WTC11 (cell line): ENCODE measurements around the gene VPS35L. TPM values are rescaled to one million over a fixed set of nuclear protein-coding genes. Genes with fewer than 3 reads are reported as not detected.
A peak's percentile ranks its signal among the peaks of the same experiment; 100 is the strongest.

ENCODE experiments used
- ELF4 ChIP-seq: sonication (generic); formaldehyde crosslinking; IDR thresholded peaks from 2 replicates; pipeline ENCODE4 v1.8.1; 2022; ENCODE audit warnings: low read depth, mild to moderate bottlenecking, moderate library complexity, missing genetic modification reagents
- FOXK1 ChIP-seq: sonication (generic); formaldehyde crosslinking; IDR thresholded peaks from 2 replicates; pipeline ENCODE4 v1.8.0; 2022; ENCODE audit warnings: mild to moderate bottlenecking, moderate library complexity, missing genetic modification reagents
- FOXP1 ChIP-seq: sonication (generic); formaldehyde crosslinking; IDR thresholded peaks from 2 replicates; pipeline ENCODE4 v1.8.0; 2022; ENCODE audit warnings: missing genetic modification reagents, mild to moderate bottlenecking, moderate library complexity, borderline replicate concordance
- IRF2 ChIP-seq: sonication (generic); formaldehyde crosslinking; IDR thresholded peaks from 2 replicates; pipeline ENCODE4 v1.8.0; 2022; ENCODE audit warnings: low read depth, missing genetic modification reagents, borderline replicate concordance
- JUN ChIP-seq: sonication (generic); formaldehyde crosslinking; IDR thresholded peaks from 2 replicates; pipeline ENCODE4 v1.8.0; 2023; ENCODE audit warnings: mild to moderate bottlenecking, missing genetic modification reagents
- SP1 ChIP-seq: sonication (generic); formaldehyde crosslinking; conservative IDR thresholded peaks from 2 replicates; pipeline ENCODE4 v1.8.1; 2022; ENCODE audit warnings: missing genetic modification reagents
- TCF7 ChIP-seq: sonication (generic); formaldehyde crosslinking; IDR thresholded peaks from 2 replicates; pipeline ENCODE4 v1.8.0; 2022; ENCODE audit warnings: mild to moderate bottlenecking, low read depth, missing genetic modification reagents, moderate library complexity
- ZNF138 ChIP-seq: sonication (generic); formaldehyde crosslinking; conservative IDR thresholded peaks from 2 replicates; pipeline ENCODE4 v1.8.1; 2022; ENCODE audit warnings: mild to moderate bottlenecking, moderate library complexity, missing genetic modification reagents
- ZNF232 ChIP-seq: sonication (generic); formaldehyde crosslinking; IDR thresholded peaks from 2 replicates; pipeline ENCODE4 v1.8.0; 2022; ENCODE audit warnings: mild to moderate bottlenecking, missing genetic modification reagents
- ZNF416 ChIP-seq: fragments of 250-450 bp; sonication (Bioruptor Pico); IDR thresholded peaks from 2 replicates; pipeline ENCODE4 v1.9.0; 2021; ENCODE audit warnings: mild to moderate bottlenecking, inconsistent platforms
- ZNF423 ChIP-seq: fragments of 250-450 bp; sonication (Bioruptor Pico); IDR thresholded peaks from 2 replicates; pipeline ENCODE4 v2.1.2; 2022; ENCODE audit warnings: mild to moderate bottlenecking, moderate library complexity
- total RNA-seq: library from RNA; stranded (reverse); gene quantifications from 3 replicates; pipeline ENCODE4 v1.2.3, GENCODE V29; 2021
- TF ChIP-seq, protein P1 (sequence below): sonication (generic); formaldehyde crosslinking; IDR thresholded peaks from 2 replicates; pipeline ENCODE4 v1.8.1; 2022; ENCODE audit warnings: missing genetic modification reagents, borderline replicate concordance
- TF ChIP-seq, protein P2 (sequence below): sonication (generic); formaldehyde crosslinking; IDR thresholded peaks from 2 replicates; pipeline ENCODE4 v1.8.0; 2023; ENCODE audit warnings: missing genetic modification reagents
- TF ChIP-seq, protein P3 (sequence below): fragments of 250-450 bp; sonication (Bioruptor Pico); conservative IDR thresholded peaks from 2 replicates; pipeline ENCODE4 v1.9.0; 2021; ENCODE audit warnings: mild to moderate bottlenecking
- TF ChIP-seq, protein P4 (sequence below): fragments of 250-450 bp; sonication (Bioruptor Pico); IDR thresholded peaks from 2 replicates; pipeline ENCODE4 v1.8.0; 2021; ENCODE audit warnings: mild to moderate bottlenecking
- TF ChIP-seq, protein P5 (sequence below): fragments of 250-450 bp; sonication (Bioruptor Pico); IDR thresholded peaks from 2 replicates; pipeline ENCODE4 v1.9.0; 2021; ENCODE audit warnings: mild to moderate bottlenecking
- TF ChIP-seq, protein P6 (sequence below): sonication (generic); formaldehyde crosslinking; IDR thresholded peaks from 2 replicates; pipeline ENCODE4 v1.8.1; 2022; ENCODE audit warnings: low read depth, mild to moderate bottlenecking, moderate library complexity, missing genetic modification reagents, borderline replicate concordance
- TF ChIP-seq, protein P7 (sequence below): sonication (generic); formaldehyde crosslinking; IDR thresholded peaks from 2 replicates; pipeline ENCODE4 v1.8.0; 2022; ENCODE audit warnings: mild to moderate bottlenecking, missing genetic modification reagents
- TF ChIP-seq, protein P8 (sequence below): sonication (generic); formaldehyde crosslinking; IDR thresholded peaks from 2 replicates; pipeline ENCODE4 v1.8.0; 2023; ENCODE audit warnings: missing genetic modification reagents, mild to moderate bottlenecking, borderline replicate concordance
- TF ChIP-seq, protein P9 (sequence below): sonication (generic); formaldehyde crosslinking; IDR thresholded peaks from 2 replicates; pipeline ENCODE4 v1.8.0; 2022; ENCODE audit warnings: mild to moderate bottlenecking, missing genetic modification reagents

VPS35L gene
- total RNA-seq, 1 experiment from 2014 or later = 59.7 TPM

DNA sequence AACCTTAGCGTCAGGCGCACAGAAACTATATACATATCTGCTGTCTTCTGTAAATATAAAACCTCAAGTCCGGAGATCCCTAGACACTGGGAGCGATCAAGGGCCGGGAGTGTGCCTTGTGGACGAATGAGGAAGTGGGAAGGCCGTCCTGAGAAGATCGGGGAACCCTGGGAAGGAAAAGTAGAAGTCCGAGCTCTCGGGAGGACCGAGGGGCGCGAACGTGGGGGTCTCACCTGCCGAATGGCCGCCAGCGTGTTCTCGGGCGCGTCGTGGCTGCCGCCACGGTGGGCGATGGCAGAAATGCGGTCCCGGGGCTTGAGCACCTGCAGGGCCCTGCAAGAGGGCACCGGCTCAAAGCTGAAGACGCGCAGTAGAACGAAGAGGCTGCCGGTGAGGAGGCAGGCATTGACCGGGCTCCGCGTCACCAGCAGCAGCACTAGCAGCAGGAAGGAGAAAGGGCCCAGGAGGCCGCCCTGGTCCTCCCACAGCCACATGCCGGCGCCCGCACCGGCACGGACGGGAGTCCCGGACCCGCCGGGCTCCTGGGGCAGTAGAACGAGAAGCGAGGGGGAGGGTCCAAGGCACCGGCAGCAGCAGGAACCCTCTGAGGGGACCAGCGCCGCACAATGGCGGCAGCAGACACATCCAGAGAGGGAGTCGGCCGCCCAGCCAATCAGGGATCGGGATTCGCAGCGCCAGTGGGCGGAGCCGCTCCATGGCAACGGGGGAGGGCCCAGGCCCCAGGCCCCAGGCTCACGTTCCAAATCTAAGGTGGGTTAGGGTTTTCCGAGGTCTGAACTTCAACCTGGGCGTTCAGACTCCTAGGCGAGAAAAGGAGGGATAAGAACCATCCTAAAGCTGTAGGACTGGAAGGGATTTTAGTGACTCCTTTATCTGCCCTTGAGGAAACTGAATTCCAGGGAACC, 33.8 kb upstream of the VPS35L start, which contains the start of gene GDE1 (continued):
- TF ChIP-seq, protein P1, sequence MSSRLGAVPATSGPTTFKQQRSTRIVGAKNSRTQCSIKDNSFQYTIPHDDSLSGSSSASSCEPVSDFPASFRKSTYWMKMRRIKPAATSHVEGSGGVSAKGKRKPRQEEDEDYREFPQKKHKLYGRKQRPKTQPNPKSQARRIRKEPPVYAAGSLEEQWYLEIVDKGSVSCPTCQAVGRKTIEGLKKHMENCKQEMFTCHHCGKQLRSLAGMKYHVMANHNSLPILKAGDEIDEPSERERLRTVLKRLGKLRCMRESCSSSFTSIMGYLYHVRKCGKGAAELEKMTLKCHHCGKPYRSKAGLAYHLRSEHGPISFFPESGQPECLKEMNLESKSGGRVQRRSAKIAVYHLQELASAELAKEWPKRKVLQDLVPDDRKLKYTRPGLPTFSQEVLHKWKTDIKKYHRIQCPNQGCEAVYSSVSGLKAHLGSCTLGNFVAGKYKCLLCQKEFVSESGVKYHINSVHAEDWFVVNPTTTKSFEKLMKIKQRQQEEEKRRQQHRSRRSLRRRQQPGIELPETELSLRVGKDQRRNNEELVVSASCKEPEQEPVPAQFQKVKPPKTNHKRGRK (CRISPR knock-in tag) = no peak
- TF ChIP-seq ZNF232 (CRISPR knock-in tag) = 0 out of 2 replicates have a peak, but pooled peaks have one; percentile 40
- TF ChIP-seq, protein P2, sequence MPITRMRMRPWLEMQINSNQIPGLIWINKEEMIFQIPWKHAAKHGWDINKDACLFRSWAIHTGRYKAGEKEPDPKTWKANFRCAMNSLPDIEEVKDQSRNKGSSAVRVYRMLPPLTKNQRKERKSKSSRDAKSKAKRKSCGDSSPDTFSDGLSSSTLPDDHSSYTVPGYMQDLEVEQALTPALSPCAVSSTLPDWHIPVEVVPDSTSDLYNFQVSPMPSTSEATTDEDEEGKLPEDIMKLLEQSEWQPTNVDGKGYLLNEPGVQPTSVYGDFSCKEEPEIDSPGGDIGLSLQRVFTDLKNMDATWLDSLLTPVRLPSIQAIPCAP (CRISPR knock-in tag) = no peak
- TF ChIP-seq, protein P3, sequence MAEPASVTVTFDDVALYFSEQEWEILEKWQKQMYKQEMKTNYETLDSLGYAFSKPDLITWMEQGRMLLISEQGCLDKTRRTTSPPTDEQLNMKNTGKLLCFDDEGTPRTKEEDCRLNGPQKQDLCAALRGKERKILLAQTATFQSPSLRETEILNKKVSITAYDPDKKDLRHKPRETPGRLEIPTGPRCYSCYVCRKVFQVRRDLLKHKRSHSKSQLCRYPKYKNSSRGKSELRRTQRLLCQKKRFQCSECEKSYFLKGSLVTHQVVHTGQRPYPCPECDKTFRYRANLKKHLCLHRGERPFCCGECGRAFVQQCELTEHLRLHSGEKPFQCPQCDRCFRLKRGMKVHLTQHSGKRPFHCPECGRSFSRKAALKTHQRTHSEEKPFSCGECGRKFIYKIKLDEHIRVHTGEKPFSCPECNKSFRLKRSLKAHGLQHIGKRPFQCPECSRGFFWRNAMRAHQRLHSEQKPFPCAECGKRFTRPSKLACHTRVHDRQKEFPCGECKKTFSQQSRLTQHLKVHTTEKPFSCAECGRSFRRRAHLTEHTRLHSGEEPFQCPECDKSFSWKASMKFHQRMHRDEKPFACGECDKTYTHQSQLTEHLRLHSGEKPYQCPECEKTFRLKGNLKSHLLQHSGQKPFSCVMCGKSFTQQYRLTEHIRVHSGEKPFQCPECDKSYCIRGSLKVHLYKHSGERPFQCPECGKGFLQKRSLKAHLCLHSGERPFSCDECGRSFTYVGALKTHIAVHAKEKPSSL = no peak
- 0 out of 2 replicates have a peak, but pooled peaks have one; percentile 44 for TF ChIP-seq ZNF416 (CRISPR knock-in tag)
- 0 out of 2 replicates have a peak, but pooled peaks have one; percentile 54 for TF ChIP-seq FOXP1 (CRISPR knock-in tag)
- no peak; the same call in 1 of the 2 replicates for TF ChIP-seq FOXK1
- TF ChIP-seq, protein P4, sequence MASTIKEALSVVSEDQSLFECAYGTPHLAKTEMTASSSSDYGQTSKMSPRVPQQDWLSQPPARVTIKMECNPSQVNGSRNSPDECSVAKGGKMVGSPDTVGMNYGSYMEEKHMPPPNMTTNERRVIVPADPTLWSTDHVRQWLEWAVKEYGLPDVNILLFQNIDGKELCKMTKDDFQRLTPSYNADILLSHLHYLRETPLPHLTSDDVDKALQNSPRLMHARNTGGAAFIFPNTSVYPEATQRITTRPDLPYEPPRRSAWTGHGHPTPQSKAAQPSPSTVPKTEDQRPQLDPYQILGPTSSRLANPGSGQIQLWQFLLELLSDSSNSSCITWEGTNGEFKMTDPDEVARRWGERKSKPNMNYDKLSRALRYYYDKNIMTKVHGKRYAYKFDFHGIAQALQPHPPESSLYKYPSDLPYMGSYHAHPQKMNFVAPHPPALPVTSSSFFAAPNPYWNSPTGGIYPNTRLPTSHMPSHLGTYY (CRISPR knock-in tag) = no peak
- no peak for TF ChIP-seq ZNF423 (CRISPR knock-in tag)
- no peak for TF ChIP-seq TCF7 (CRISPR knock-in tag)
- no peak for TF ChIP-seq IRF2 (CRISPR knock-in tag)
- no peak for TF ChIP-seq ZNF138 (CRISPR knock-in tag)
- 0 out of 2 replicates have a peak, but pooled peaks have one; percentile 39 for TF ChIP-seq JUN (CRISPR knock-in tag)
- TF ChIP-seq ELF4 (CRISPR knock-in tag) = 0 out of 2 replicates have a peak, but pooled peaks have one; percentile 45
- TF ChIP-seq, protein P5, sequence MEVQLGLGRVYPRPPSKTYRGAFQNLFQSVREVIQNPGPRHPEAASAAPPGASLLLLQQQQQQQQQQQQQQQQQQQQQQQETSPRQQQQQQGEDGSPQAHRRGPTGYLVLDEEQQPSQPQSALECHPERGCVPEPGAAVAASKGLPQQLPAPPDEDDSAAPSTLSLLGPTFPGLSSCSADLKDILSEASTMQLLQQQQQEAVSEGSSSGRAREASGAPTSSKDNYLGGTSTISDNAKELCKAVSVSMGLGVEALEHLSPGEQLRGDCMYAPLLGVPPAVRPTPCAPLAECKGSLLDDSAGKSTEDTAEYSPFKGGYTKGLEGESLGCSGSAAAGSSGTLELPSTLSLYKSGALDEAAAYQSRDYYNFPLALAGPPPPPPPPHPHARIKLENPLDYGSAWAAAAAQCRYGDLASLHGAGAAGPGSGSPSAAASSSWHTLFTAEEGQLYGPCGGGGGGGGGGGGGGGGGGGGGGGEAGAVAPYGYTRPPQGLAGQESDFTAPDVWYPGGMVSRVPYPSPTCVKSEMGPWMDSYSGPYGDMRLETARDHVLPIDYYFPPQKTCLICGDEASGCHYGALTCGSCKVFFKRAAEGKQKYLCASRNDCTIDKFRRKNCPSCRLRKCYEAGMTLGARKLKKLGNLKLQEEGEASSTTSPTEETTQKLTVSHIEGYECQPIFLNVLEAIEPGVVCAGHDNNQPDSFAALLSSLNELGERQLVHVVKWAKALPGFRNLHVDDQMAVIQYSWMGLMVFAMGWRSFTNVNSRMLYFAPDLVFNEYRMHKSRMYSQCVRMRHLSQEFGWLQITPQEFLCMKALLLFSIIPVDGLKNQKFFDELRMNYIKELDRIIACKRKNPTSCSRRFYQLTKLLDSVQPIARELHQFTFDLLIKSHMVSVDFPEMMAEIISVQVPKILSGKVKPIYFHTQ (CRISPR knock-in tag) = no peak
- TF ChIP-seq, protein P6, sequence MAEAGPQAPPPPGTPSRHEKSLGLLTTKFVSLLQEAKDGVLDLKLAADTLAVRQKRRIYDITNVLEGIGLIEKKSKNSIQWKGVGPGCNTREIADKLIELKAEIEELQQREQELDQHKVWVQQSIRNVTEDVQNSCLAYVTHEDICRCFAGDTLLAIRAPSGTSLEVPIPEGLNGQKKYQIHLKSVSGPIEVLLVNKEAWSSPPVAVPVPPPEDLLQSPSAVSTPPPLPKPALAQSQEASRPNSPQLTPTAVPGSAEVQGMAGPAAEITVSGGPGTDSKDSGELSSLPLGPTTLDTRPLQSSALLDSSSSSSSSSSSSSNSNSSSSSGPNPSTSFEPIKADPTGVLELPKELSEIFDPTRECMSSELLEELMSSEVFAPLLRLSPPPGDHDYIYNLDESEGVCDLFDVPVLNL (CRISPR knock-in tag) = no peak
- TF ChIP-seq, protein P7, sequence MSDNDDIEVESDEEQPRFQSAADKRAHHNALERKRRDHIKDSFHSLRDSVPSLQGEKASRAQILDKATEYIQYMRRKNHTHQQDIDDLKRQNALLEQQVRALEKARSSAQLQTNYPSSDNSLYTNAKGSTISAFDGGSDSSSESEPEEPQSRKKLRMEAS (CRISPR knock-in tag) = peak; percentile 59
- TF ChIP-seq, protein P8, sequence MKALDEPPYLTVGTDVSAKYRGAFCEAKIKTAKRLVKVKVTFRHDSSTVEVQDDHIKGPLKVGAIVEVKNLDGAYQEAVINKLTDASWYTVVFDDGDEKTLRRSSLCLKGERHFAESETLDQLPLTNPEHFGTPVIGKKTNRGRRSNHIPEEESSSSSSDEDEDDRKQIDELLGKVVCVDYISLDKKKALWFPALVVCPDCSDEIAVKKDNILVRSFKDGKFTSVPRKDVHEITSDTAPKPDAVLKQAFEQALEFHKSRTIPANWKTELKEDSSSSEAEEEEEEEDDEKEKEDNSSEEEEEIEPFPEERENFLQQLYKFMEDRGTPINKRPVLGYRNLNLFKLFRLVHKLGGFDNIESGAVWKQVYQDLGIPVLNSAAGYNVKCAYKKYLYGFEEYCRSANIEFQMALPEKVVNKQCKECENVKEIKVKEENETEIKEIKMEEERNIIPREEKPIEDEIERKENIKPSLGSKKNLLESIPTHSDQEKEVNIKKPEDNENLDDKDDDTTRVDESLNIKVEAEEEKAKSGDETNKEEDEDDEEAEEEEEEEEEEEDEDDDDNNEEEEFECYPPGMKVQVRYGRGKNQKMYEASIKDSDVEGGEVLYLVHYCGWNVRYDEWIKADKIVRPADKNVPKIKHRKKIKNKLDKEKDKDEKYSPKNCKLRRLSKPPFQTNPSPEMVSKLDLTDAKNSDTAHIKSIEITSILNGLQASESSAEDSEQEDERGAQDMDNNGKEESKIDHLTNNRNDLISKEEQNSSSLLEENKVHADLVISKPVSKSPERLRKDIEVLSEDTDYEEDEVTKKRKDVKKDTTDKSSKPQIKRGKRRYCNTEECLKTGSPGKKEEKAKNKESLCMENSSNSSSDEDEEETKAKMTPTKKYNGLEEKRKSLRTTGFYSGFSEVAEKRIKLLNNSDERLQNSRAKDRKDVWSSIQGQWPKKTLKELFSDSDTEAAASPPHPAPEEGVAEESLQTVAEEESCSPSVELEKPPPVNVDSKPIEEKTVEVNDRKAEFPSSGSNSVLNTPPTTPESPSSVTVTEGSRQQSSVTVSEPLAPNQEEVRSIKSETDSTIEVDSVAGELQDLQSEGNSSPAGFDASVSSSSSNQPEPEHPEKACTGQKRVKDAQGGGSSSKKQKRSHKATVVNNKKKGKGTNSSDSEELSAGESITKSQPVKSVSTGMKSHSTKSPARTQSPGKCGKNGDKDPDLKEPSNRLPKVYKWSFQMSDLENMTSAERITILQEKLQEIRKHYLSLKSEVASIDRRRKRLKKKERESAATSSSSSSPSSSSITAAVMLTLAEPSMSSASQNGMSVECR = peak; percentile 81; the same call in 1 of the 2 replicates
- TF ChIP-seq, protein P9, sequence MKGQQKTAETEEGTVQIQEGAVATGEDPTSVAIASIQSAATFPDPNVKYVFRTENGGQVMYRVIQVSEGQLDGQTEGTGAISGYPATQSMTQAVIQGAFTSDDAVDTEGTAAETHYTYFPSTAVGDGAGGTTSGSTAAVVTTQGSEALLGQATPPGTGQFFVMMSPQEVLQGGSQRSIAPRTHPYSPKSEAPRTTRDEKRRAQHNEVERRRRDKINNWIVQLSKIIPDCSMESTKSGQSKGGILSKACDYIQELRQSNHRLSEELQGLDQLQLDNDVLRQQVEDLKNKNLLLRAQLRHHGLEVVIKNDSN (CRISPR knock-in tag) = no peak; the same call in 1 of the 2 replicates
- peak; percentile 74 for TF ChIP-seq SP1 (CRISPR knock-in tag)
